CMK (cell line): Measurements from ENCODE around the gene ZDHHC17.

ENCODE experiments used
- DNase-seq: peaks from one replicate; pipeline ENCODE4 v3.0.0-alpha.2; 2010; ENCODE audit warnings: low read depth

ZDHHC17 gene

DNA sequence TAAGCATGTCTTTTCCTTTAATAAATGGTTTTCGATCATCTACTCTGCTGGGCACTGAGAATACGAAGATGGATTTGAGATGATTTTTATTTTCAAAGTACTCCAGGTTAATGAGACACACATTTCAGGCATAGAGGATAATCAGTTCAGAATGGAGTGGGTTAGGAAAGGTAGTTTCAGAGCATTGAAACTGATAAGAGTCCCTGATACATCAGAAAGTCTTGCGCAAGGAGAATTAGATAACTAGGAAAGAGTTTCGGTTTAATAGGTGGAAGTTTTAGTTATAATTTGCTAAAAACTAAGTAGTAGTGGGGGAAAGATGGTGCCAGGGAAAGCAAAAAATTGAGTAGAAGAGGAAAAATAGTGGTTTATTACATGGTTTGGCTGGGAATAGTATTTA is 50.1 kb downstream of the ZDHHC17 start:
- DNase-seq: no peak

DNA sequence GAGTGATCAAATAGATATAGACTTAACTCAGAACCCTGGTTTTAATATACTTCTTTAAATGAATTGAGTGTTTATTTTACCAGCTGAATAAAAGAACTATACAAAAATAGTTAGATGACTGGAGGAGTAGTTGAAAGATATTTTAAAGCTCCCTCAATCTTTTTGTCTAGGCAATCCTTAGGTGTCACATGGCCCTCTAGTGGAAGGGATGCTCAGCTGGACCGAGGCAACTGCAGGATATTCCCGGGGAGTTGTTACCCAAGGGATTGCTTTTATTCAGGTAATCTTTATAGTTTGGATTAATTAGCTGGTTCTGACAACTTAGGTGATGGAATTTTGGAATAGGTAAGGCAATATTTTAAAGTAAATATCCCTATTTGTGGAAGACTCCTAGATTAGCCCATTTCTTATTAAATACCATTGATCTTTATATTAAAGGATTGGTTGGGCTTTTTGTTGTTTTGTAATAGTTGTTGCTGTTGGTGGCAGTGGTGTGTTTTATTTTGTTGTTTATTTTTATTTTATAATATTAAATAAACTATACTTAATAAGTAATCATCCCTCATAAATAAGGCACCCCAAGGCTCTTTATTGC is 57.1 kb downstream of the ZDHHC17 start:
- no peak for DNase-seq

- DNase-seq: no peak
These were observed 66.5 kb downstream of the ZDHHC17 start for GRCh38 chr12:76830436-76830835.

- DNase-seq: no peak
These were observed 72.7 kb downstream of the ZDHHC17 start for GRCh38 chr12:76836633-76837032.

GRCh38 chr12:76847260-76847659 is 83.3 kb downstream of the ZDHHC17 start:
- no peak for DNase-seq

GRCh38 chr12:76848132-76848531 is 84.2 kb downstream of the ZDHHC17 start:
- no peak for DNase-seq

GRCh38 chr12:76852106-76852505 is 88.2 kb downstream of the ZDHHC17 start:
- DNase-seq: no peak

DNA sequence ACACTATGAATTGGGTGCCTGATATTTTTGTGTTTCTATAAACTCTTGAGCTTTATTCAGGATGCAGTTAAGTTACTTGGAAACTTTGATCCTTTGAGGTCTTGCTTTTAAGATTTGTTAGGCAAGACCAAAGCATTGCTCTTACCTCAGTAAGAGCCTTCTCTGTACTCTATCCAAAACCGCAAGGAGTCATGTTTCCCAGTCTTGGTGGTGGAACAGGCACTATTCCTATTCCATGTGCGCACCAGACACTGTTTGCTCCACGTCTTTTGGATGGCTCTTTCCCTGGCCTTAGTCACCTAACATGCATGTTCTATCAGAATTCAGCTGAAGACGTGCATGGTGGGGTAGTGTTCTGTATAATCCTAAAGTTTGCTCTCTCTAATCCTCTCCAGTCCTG is 91.4 kb downstream of the ZDHHC17 start:
- DNase-seq: no peak

DNA sequence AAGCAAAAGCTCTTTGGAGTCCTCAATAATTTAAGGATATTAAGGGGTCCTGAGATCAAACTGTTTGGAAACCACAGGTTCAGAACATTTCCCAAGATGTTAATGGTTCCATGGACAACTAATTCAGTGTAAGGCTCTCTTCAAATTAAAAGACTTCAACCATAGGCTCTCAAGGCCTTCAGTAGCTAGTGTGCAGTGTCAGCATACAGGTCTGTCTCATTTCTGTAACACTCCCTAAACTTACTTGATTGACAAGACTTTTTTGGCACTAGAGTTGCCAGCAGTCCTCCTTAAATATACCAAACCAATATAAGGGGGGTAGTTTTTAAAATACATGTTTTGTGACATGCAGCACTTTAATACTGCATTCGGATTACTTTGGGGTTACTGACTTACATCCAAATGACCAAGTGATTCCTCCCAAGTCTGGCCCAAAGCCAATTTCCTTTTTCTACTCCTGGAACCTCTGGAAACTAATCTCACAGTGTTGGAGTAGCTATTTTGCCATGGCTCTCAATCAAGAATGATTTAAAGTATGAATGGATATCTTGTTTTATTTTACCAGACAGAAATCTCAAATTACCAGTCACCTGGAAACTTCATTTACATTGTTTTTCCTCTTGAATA is 92.2 kb downstream of the ZDHHC17 start:
- no peak for DNase-seq

DNA sequence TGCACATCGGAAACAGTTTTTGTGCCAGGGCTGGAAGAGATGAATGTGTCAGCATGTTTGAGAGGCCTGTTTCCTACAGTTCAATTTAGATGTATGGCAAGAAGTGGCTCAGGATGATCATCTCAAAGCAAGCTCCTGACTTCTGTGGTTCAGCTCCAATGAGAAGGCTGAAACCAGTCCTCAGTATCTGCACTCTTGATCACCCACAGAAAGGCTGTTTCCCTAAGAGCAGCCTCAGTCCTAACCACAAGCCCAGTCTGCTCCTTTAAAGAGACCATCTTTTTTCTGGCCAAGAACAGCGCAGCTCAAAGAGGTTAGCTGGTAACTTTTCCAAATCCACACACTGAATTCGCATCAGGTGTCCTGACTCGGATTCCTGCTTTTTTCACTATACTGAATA is 95.7 kb downstream of the ZDHHC17 start:
- peak; percentile 5 for DNase-seq

- no peak for DNase-seq
These were observed 96.3 kb downstream of the ZDHHC17 start for GRCh38 chr12:76860256-76860655.

DNA sequence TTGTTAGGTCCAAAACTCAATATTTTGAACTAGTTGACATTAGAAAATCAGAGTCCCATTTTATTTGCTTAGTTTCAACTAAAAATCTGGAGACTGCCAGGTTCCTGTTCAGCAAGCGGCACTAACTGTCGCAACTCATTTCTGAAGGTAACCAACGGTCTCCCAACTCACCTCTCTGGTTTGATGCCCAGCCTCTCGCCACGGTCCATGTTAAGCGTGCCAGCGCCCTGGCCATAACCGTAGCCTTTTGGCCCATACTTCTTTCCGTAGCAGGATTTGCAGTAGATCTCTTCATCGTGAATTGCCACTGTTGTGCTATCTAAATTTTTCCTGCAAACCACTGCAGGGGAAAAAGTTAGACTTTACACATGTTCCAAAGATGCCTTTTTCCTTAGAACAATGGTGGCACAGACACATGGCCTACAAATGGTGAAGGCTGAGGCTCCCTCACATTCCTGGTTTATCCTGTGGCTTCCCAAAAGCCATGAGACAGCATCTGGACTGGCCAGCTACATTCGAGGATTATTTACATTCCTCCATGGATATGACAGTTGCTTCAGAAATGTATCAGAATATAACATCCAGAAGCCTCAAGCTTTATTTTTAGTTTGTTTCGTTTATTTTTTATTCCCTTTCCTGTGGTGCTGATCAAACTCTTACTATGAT is 99.2 kb downstream of the ZDHHC17 start:
- no peak for DNase-seq

DNA sequence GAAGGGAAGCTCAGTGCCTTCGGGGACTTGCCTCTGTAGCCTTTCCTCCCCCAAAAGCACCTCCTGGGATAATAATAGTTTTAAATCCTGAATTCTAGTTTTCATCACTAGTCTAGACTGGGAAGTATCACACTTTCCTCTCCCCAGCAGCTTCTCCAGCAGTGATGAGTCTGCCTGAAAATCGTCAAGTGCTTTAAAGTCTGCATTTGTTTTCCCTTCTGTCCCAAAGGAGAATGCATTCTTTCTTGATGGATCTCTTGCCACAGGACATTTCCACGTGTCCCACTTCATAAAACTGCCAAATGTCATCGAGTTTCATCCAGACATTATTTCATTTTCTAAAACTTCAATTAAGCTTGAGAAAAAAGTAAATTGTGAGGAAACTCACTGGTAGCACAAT is 99.9 kb downstream of the ZDHHC17 start:
- no peak for DNase-seq

DNA sequence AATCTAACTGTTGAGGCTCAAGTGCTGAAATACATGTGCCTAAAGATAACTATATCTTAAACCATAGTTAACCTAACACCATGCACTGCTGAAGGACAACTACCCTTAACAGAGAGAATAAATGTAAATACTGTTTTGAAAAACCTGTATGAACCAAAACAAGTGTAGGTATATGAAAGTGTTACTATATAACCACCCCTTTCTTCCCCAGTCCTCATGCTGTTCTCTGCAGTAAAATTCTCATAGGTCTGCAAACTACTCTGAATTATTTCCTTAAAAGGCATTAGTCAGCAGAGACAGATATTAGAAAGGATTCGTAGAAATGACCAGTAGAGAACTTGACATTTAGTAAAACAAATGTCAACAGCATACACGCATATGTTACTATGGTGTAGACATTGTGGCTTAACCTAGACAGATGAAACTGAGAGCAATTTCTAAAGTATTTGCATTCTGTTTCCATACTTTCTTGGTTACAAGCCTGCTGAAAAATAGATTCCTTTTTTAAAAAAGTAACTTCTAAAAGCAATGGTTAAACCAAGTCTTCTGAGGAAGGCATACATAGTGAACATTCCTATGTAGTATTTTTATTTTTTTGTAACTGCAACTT is 101.0 kb downstream of the ZDHHC17 start:
- DNase-seq: no peak

DNA sequence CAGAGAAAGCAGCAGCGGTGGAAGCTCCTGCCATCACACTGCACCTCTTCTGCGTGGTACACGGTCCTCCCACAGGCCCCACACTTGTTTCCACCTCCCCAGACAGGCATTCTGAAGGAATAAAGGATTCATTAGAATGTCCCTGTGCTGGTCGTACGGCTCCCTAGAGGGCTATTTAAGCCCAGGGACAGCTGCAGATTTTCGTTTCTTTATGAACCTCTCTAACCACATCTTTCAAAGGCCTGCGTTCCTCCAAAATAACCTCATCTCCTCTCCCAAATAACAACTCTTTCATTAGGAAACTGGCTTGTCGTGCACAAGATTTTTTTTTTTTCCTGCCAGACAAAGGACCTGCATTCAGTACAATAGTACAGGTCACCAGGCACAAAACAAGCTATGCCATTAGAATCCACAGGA is 102.2 kb downstream of the ZDHHC17 start:
- DNase-seq: no peak

DNA sequence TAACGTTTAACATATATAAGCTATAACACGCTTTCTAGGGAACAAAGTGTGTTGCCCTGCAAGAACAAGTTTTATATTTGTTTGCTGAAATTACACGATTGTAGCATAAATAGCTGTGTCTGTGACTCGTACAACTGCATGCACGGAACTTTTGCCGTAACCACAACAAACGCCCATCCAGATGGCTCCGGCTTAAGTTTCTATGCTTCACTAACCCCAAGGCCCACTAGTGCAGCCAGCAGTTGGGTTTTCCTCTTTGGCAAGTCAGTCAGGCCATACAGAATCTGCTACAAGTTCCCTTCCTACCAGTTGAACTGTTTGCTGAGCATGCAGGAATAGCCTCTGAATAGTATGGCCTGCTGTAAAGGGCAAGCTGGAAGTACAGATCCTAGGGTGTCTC is 102.8 kb downstream of the ZDHHC17 start:
- no peak for DNase-seq

DNA sequence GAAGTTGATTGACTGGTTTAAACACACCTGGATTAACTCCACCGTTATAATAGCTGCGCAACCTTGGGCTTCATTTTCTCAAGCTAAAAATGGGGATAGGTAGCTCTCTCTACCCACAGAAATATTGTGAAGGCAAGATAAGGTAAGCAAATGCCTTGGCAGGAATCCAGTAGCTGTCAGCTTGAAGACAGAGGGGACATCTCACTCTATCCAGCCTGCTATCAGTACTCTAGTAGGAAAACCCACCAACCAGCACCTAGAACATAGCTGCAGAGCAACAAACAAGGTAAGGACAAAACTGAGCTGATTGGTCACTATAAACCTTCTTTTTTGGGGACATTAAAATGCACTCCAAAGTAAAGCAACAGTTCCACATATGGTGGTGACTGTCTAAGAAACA is 107.2 kb downstream of the ZDHHC17 start:
- DNase-seq: no peak

DNA sequence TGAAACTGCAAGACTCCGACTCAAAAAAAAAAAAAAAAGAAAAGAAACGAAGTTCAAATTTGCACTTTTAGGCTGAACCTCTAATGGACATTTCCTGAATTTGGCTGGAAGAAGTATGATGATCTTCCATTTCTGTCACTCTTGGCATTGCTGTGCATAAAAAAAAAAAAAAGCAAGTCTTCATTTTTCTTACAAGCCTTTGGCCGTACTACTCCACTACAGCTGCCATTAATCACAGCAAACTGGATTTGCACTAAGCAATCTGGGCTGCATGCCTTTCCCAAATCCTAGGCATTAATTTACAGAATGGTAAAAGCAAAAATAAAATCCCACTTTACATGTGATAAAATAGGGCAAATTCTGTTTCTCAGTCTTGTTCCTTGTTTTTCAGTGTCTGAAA is 107.8 kb downstream of the ZDHHC17 start:
- DNase-seq: no peak

- DNase-seq: no peak
These were observed 108.5 kb downstream of the ZDHHC17 start for GRCh38 chr12:76872415-76872814.

GRCh38 chr12:76874027-76874426 is 110.1 kb downstream of the ZDHHC17 start:
- no peak for DNase-seq

DNA sequence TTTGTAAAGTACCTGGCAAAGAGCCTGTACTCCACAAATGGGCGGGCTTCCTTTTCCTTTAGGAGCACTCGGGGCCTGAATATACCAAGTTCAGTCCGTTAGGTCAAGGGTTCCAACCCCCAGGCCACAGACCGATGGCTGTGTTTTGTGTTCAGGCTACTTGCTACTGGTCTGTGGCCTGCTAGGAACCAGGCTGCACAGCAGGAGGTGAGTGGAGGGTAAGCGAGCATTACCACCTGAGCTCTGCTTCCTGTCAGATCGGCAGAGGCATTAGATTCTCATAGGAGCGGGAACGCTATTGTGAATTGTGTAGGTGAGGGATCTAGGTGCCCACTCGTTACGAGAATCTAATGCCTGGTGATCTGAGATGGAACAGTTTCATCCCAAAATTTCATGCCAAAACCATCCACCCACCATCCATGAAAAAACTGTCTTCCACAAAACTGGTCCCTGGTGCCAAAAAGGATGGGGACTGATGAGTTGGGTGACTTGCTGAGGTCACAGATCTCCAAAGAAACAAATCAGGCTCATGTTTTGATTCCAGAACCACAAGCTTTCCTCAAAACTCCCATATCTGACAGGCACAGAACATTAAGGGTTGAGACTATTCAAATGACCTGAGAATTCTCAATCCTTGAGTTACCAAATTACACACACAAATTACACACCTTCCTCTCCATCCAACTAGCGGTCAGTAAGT is 110.7 kb downstream of the ZDHHC17 start:
- DNase-seq: no peak

- DNase-seq: no peak
These were observed 112.8 kb downstream of the ZDHHC17 start for GRCh38 chr12:76876696-76877229.
